BLaER1 treated with 17β-estradiol and CSF1 and Interleukin-3, amounts not matched to agents 10 nM and 100 nM (cell line): ENCODE results near the gene RBM4.

Experiments used
- H3K27ac ChIP-seq, 11 experiments: shearing (Covaris generic); formaldehyde crosslinking; 2 replicates each; pipeline ENCODE4 v1.8.1; 2022
- H3K27me3 ChIP-seq, 11 experiments: shearing (Covaris generic); formaldehyde crosslinking; 2 replicates each; pipeline ENCODE4 v1.8.1; 2022
- H3K36me3 ChIP-seq, 11 experiments: shearing (Covaris generic); formaldehyde crosslinking; 2 replicates each; pipeline ENCODE4 v1.8.1; 2022
- H3K4me1 ChIP-seq, 10 experiments: shearing (Covaris generic); formaldehyde crosslinking; 2 replicates each; pipeline ENCODE4 v1.8.1; 2022
- H3K4me2 ChIP-seq, 11 experiments: shearing (Covaris generic); formaldehyde crosslinking; 2 replicates each; pipeline ENCODE4 v1.8.1; 2022
- H3K4me3 ChIP-seq, 10 experiments: shearing (Covaris generic); formaldehyde crosslinking; 2 replicates each; pipeline ENCODE4 v1.8.1; 2022
- H3K9ac ChIP-seq, 11 experiments: shearing (Covaris generic); formaldehyde crosslinking; 2 replicates each; pipeline ENCODE4 v1.8.1; 2022
- H3K9me3 ChIP-seq, 11 experiments: shearing (Covaris generic); formaldehyde crosslinking; replicated peaks in 1 of 11; 2 replicates each; pipeline ENCODE4 v1.8.1; 2022
- H4K20me1 ChIP-seq, 11 experiments: shearing (Covaris generic); formaldehyde crosslinking; 2 replicates each; pipeline ENCODE4 v1.8.1; 2022
- Cebpa-rat ChIP-seq, 11 experiments: shearing (Covaris generic); IDR thresholded peaks; 2 replicates each; pipeline ENCODE4 v1.8.1; 2022

RBM4 gene

DNA sequence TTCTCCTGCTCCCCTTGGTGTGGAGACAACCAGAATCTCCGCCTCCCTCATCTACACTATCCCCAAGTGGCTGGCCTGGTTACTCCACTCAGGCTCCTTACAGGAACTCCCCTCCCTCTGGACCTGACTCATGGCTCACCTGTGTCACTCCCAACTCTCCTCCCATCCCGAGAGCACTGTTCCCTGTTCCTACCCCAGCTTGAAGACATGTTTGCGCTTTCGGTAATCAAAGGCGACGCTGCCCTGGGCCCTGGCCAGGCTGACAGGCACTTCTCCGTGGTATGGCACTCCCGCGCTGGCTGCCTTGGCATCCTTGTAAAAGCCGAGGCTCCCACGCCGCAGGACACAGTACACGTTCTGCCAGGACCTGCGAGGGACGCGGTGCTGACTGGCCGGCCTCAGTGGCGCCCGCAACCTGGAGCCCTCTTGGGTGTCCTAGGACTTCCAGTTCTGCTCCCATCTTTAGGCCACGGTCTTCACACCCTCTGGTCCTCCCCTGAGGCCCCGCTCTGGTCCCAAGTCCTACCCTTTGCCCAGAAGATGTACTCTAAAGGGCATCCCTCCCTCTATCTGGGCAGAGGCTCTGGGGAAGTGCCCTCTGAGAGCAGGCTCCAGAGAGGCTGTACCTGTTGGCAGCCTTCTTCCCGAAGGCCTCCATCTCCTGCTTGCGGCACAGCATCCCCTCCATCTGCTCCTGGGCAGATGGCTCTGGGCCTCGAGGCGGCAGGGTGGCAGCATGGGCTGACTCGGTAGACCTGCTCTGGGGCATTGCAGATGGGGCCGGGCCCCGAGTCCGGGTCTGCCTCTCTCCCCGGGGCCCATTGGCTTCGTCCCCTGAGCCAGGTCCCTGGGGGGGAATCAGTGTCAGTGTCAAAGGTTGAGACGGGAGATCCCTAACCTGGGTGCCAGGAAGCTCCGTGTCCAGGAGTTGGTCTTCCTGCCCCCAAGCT, 48.6 kb downstream of the RBM4 start:
- H3K27ac ChIP-seq: no peak overlapping the region
- no peaks in the 10 kb centered on the region for H3K27me3 ChIP-seq
- peaks cover 0 to 87% (median 81%) of the 10 kb centered on the region in 11 experiments; a peak in 16 of 22 replicates for H3K36me3 ChIP-seq
- H3K4me2 ChIP-seq: no peak overlapping the region
- H3K4me1 ChIP-seq: no peaks in the 10 kb centered on the region
- H3K9me3 ChIP-seq: no peaks in the 10 kb centered on the region
- no peak overlapping the region for H3K9ac ChIP-seq
- TF ChIP-seq Cebpa-rat (IDR thresholded peaks at IDR 0.05): no peak
- H4K20me1 ChIP-seq: peaks cover 0 to 10% (median 0%) of the 10 kb centered on the region in 11 experiments; a peak in 1 of 22 replicates
- no peak overlapping the region for H3K4me3 ChIP-seq

DNA sequence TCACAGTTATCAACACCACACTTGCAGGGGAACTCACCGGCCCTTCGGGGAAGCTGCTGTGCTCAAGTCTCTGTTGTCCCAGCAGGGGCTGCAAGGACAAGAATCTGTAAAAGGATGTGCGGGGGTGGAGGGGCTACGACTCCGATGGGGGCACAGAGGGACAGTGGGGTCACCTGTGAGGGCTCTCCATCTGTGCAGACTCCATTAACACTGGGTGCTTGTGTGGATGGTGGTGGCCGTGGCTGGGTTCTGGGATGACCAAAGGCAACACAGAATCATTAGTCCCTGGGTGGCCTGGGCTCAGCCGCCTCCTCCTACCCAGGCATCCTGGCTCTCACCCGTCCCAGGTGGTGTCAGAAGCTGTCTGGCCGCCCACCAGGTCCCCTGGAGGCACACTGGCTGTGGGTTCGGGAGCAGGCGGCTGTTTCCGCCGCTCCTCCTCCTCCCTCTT, 49.4 kb downstream of the RBM4 start:
- H3K4me2 ChIP-seq: no peak overlapping the region
- H3K9ac ChIP-seq: peak overlapping the region in 1 of 11 experiments; percentile 44; a peak in 1 of 22 replicates
- no peaks in the 10 kb centered on the region for H3K4me1 ChIP-seq
- H3K27me3 ChIP-seq: no peaks in the 10 kb centered on the region
- no peak for TF ChIP-seq Cebpa-rat (IDR thresholded peaks at IDR 0.05)
- peaks cover 0 to 10% (median 0%) of the 10 kb centered on the region in 11 experiments; a peak in 1 of 22 replicates for H4K20me1 ChIP-seq
- no peak overlapping the region for H3K27ac ChIP-seq
- H3K4me3 ChIP-seq: no peak overlapping the region
- peaks cover 0 to 95% (median 89%) of the 10 kb centered on the region in 11 experiments; a peak in 16 of 22 replicates for H3K36me3 ChIP-seq
- H3K9me3 ChIP-seq: no peaks in the 10 kb centered on the region

DNA sequence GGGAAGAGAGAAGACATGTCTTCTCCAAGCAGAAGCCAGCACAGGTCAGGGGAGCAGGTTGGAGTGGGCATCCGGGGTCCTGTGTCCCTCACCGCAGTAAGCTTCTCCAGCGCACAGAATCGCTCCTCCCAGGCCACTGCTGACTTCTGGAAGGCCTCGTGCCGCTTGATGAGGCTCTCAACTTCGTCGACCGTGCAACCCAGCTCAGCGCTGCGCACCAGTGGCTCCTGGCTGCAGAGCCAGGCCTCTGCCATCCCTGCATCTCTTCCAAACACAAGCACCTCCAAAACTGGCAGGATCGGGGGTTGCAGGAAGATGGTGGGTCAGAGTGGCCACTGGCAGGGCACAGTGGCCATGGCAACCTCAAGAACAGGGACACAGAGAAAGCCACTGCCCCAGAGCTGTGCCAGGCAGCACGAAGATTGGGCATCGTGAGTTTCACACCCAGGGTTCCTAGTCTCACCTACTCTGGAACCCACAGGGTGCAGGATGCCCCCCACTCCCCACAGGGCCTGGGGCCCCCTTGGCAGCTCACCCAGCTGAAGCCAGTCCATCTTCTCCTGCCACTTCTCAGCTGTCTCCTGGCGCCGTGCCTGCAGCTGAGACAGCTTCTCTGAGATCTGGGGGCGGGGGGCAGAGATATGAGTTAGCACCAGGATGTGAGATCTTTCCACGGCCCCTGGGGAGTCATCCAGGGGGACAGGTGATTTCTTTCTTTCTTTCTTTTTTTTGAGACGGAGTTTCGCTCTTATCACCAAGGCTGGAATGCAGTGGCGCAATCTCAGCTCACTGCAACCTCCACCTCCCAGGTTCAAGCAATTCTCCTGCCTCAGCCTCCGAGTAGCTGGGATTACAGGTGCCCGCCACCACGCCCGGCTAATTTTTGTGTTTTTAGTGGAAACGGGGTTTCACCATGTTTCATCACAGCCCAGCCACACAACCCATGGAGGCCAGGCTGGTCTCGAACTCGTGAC, 50.3 kb downstream of the RBM4 start:
- Histone ChIP-seq H3K4me1 (no peaks in the 10 kb centered on the region), H3K4me3 (no peak overlapping the region), H3K36me3 (peaks cover 0 to 100% (median 94%) of the 10 kb centered on the region in 11 experiments; a peak in 16 of 22 replicates), H4K20me1 (peaks cover 0 to 12% (median 0%) of the 10 kb centered on the region in 11 experiments; a peak in 2 of 22 replicates), H3K27ac (no peak overlapping the region), H3K9ac (peak overlapping the region in 2 of 11 experiments; percentile 1 to 24; a peak in 2 of 22 replicates), H3K4me2 (no peak overlapping the region), H3K9me3 (no peaks in the 10 kb centered on the region), H3K27me3 (no peaks in the 10 kb centered on the region)
- TF ChIP-seq Cebpa-rat (IDR thresholded peaks at IDR 0.05): no peak

DNA sequence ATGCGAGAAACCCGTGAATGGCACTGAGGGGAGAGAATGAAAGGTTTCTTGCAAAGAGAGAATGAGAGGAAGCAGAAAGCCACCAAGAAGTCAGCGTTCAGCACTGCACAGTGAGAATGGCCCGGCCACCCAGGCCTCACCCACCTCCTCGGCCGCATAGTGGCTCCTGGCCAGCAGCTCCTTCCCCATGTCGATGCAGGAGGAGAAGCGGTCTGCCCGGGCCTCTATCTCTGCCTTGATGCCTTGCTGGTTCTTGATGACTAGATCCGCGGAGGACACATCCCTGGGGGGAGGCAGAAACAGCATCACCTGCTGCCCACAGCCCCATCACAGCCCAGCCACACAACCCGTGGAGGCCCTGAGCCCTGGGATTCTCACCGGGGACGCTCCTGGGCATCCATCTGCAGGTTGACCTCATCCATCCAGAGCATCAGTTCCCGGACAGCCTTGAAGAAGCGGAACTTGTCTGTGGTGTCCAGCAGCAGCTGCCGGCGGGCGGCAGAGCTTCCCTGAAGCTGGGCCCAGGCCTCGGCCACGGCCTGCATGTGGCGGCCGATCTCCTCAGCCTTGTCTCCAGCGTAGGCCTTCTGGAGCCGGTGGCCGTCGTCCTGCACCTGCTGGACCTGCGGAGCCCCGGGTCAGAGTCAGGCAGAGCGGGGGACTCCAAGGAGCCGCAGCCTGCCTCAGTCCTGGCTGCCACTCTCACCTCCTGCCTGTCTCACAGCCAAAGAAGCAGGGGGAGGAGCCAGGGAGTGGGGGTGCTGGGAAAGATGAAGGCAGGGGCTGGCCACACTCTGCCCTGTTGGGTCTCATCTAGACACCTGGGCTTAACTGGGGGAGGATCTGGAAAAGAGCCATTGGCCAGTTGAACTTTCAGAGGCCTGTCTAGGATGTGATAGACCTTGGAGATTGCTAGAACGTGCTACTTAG, 51.4 kb downstream of the RBM4 start:
- Histone ChIP-seq H3K9ac (peak overlapping the region in 2 of 11 experiments; percentile 13; a peak in 2 of 22 replicates), H3K27ac (no peak overlapping the region), H3K4me1 (no peaks in the 10 kb centered on the region), H3K9me3 (no peaks in the 10 kb centered on the region), H3K4me3 (no peak overlapping the region), H3K27me3 (no peaks in the 10 kb centered on the region), H4K20me1 (peaks cover 0 to 19% (median 0%) of the 10 kb centered on the region in 11 experiments; a peak in 2 of 22 replicates), H3K36me3 (peaks cover 0 to 98% (median 92%) of the 10 kb centered on the region in 11 experiments; a peak in 16 of 22 replicates), H3K4me2 (no peak overlapping the region)
- no peak for TF ChIP-seq Cebpa-rat (IDR thresholded peaks at IDR 0.05)

DNA sequence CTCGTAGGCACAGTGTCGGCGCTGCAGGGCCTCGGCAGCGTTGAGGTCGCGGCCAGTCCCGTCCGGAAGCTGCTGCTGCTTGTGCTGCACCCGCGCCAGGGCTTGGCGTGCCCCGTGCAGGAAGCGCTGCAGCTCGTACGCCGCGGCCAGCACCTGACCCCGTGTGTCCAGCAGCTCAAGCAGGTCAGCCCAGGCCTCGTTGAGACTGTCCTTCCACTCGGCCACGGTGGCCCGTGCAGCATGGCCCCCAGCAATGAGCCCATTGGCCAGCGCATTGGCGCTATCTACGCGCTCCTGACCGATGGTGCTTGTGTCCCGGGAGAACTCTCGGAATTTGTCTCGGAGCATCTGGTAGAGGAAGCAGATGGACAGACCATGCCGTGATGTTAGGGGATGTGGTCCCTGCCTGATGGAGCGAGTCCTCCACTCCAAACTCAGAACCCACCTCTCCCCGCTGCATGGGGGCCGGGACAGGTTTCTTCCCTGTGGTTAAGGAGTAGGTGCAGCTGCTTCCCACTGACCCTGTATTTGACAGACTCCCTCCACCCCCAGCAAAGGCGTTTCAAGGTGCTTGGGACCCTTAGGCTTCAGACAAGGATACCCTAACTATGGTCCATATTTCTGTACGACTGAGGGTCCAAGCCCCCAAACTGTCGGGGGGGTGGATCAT, 52.9 kb downstream of the RBM4 start:
- Histone ChIP-seq H3K9ac (no peak overlapping the region), H3K4me1 (no peaks in the 10 kb centered on the region), H3K4me2 (no peak overlapping the region), H3K9me3 (no peaks in the 10 kb centered on the region), H3K27me3 (no peaks in the 10 kb centered on the region), H3K4me3 (no peak overlapping the region), H4K20me1 (peaks cover 0 to 21% (median 0%) of the 10 kb centered on the region in 11 experiments; a peak in 2 of 22 replicates), H3K36me3 (peaks cover 0 to 98% (median 93%) of the 10 kb centered on the region in 11 experiments; a peak in 16 of 22 replicates), H3K27ac (no peak overlapping the region)
- TF ChIP-seq Cebpa-rat (IDR thresholded peaks at IDR 0.05): no peak

DNA sequence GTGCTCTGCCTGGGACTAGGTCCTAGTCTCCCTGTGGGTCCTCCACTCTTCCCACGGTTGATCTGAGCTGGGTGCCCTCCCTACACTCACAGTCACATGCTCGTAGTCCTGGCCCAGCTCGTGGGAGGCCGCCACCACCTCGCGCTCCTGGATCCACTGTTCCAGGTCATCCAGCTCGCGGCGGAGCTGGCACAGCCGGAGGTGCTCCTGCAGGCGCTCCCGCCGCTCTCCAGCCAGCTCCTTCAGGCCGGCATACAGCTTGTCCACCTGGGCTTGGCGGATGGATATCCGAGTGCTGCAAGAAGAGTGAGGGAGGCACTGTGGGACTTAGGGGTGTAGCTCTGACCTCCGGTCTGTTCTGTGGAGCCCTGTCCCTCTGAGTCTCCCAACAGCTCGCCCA, 53.9 kb downstream of the RBM4 start:
- H3K4me3 ChIP-seq: no peak overlapping the region
- peaks cover 0 to 21% (median 0%) of the 10 kb centered on the region in 11 experiments; a peak in 2 of 22 replicates for H4K20me1 ChIP-seq
- H3K9ac ChIP-seq: no peak overlapping the region; a peak in 1 of 22 replicates
- TF ChIP-seq Cebpa-rat (IDR thresholded peaks at IDR 0.05): no peak
- no peaks in the 10 kb centered on the region for H3K4me1 ChIP-seq
- H3K27ac ChIP-seq: no peak overlapping the region
- H3K4me2 ChIP-seq: no peak overlapping the region
- peaks cover 0 to 98% (median 93%) of the 10 kb centered on the region in 11 experiments; a peak in 16 of 22 replicates for H3K36me3 ChIP-seq
- no peaks in the 10 kb centered on the region for H3K9me3 ChIP-seq
- no peaks in the 10 kb centered on the region for H3K27me3 ChIP-seq

DNA sequence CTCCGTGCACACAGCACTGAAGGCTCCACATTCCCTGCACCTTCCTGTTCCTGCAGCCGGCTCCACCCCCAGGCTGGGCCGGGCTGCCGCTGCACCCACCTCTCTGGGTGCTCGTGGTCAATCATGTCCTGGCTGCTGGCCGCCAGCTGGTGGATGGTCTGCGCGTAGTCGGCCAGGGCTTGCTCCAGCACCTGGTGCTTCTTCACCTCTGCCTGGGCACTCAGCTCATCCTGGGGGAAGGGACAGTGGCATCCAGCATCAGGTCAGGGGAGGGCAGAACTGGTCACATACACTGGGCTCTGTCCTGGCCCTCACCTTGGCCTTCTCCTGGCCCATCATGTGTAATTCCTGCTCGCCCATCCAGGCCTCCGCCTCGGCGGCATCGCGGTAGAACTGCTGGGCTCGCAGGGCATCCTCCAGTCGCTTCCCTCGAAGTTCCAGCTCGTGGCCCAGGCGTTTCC, 54.4 kb downstream of the RBM4 start:
- Histone ChIP-seq H3K4me2 (no peak overlapping the region), H3K27ac (no peak overlapping the region), H3K4me1 (no peaks in the 10 kb centered on the region), H3K9me3 (no peaks in the 10 kb centered on the region), H3K4me3 (no peak overlapping the region), H3K36me3 (peaks cover 0 to 98% (median 93%) of the 10 kb centered on the region in 11 experiments; a peak in 16 of 22 replicates), H3K27me3 (no peaks in the 10 kb centered on the region), H4K20me1 (peaks cover 0 to 21% (median 0%) of the 10 kb centered on the region in 11 experiments; a peak in 2 of 22 replicates), H3K9ac (peak overlapping the region in 1 of 11 experiments; percentile 7; a peak in 2 of 22 replicates)
- no peak for TF ChIP-seq Cebpa-rat (IDR thresholded peaks at IDR 0.05)
